DOHH2 (cell line): ENCODE results near the gene RIPK1.

Experiments
- H3F3A ChIP-seq: fragments of 200-600 bp; sonication (generic), shearing (Covaris generic); 2 replicates; pipeline ENCODE4 v1.6.0; 2016; ENCODE audit warnings: antibody characterized with exemption, mild to moderate bottlenecking; ENCODE audit not compliant: control insufficient read depth, insufficient read depth
- H3K27ac ChIP-seq: fragments of 200-600 bp; sonication (generic); 2 replicates; pipeline ENCODE4 v1.5.1; 2014; ENCODE audit warnings: low read depth, mild to moderate bottlenecking, low read length, moderate library complexity
- H3K27me3 ChIP-seq: fragments of 200-600 bp; sonication (generic); 2 replicates; pipeline ENCODE4 v1.6.1; 2014; ENCODE audit warnings: mild to moderate bottlenecking, low read length, mixed read lengths; ENCODE audit not compliant: control insufficient read depth
- H3K36me3 ChIP-seq: fragments of 200-600 bp; sonication (generic); 2 replicates; pipeline ENCODE4 v1.6.1; 2014; ENCODE audit warnings: mild to moderate bottlenecking, low read length, moderate library complexity, mixed read lengths; ENCODE audit not compliant: control insufficient read depth
- H3K4me1 ChIP-seq: fragments of 200-600 bp; sonication (generic); 2 replicates; pipeline ENCODE4 v1.6.1; 2014; ENCODE audit warnings: mild to moderate bottlenecking, low read length, mixed read lengths; ENCODE audit not compliant: control insufficient read depth
- H3K4me2 ChIP-seq: fragments of 200-600 bp; sonication (generic); 2 replicates; pipeline ENCODE4 v1.6.0; 2014; ENCODE audit warnings: mild to moderate bottlenecking, low read length, moderate library complexity
- H3K4me3 ChIP-seq: fragments of 200-600 bp; sonication (generic); 2 replicates; pipeline ENCODE4 v1.5.1; 2014; ENCODE audit warnings: mild to moderate bottlenecking, low read length, mixed read lengths
- H3K79me2 ChIP-seq: fragments of 200-600 bp; sonication (generic); 2 replicates; pipeline ENCODE4 v1.6.1; 2014; ENCODE audit warnings: mild to moderate bottlenecking, low read length, mixed read lengths; ENCODE audit not compliant: control insufficient read depth
- H3K9me2 ChIP-seq: fragments of 200-600 bp; sonication (generic); replicated peaks from 2 replicates; pipeline ENCODE4 v1.6.1; 2014; ENCODE audit warnings: mild to moderate bottlenecking, low read length, mixed read lengths; ENCODE audit not compliant: control insufficient read depth
- H3K9me3 ChIP-seq: fragments of 200-600 bp; sonication (generic); 2 replicates; pipeline ENCODE4 v1.6.1; 2014; ENCODE audit warnings: antibody characterized with exemption, low read length, mixed read lengths; ENCODE audit not compliant: control insufficient read depth, insufficient read depth
- H4K20me1 ChIP-seq: fragments of 200-600 bp; sonication (generic); 2 replicates; pipeline ENCODE4 v1.6.0; 2014; ENCODE audit warnings: low read depth, mild to moderate bottlenecking, antibody characterized with exemption, low read length, moderate library complexity; ENCODE audit not compliant: control insufficient read depth, insufficient read depth
- CTCF ChIP-seq: fragments of 200-600 bp; sonication (generic); IDR thresholded peaks from one replicate; pipeline ENCODE4 v1.5.1; 2014; ENCODE audit warnings: antibody characterized with exemption, mild to moderate bottlenecking, low read depth, low read length; ENCODE audit not compliant: poor library complexity, severe bottlenecking
- EZH2phosphoT487 ChIP-seq: fragments of 200-600 bp; sonication (generic); IDR thresholded peaks from 2 replicates; pipeline ENCODE4 v1.6.1; 2017; ENCODE audit warnings: borderline replicate concordance, mild to moderate bottlenecking, antibody characterized with exemption, low read length, moderate library complexity, mixed read lengths

The RIPK1 gene

GRCh38 chr6:3073382-3073781 lies 5.1 kb downstream of the RIPK1 start:
- Histone ChIP-seq H3K4me2 (peak overlapping the region; percentile 46; the same call in 1 of the 2 replicates), H3K36me3 (peaks cover 33% of the 10 kb centered on the region), H3K4me1 (peaks cover 72% of the 10 kb centered on the region), H3K79me2 (peaks cover 81% of the 10 kb centered on the region), H4K20me1 (no peaks in the 10 kb centered on the region), H3K27me3 (no peaks in the 10 kb centered on the region), H3K9me3 (no peaks in the 10 kb centered on the region), H3K9me2 (no peaks in the 10 kb centered on the region), H3K4me3 (no peak overlapping the region), H3F3A (peaks cover 21% of the 10 kb centered on the region), H3K27ac (no peak overlapping the region)
- TF ChIP-seq CTCF (no peak), EZH2phosphoT487 (no peak)

GRCh38 chr6:3075772-3076113 lies 7.4 kb downstream of the RIPK1 start:
- H3K27me3 ChIP-seq, result no peaks in the 10 kb centered on the region
- peak overlapping the region; percentile 60 for H3K27ac ChIP-seq

GRCh38 chr6:3076320-3076719 lies 8.0 kb downstream of the RIPK1 start:
- H3K79me2 ChIP-seq, result peaks cover 57% of the 10 kb centered on the region
- H3K9me3 ChIP-seq, result no peaks in the 10 kb centered on the region
- no peak overlapping the region for H3K4me3 ChIP-seq
- H3K36me3 ChIP-seq, result peaks cover 46% of the 10 kb centered on the region
- peak overlapping the region; percentile 60 for H3K27ac ChIP-seq
- H3K4me2 ChIP-seq, result peak overlapping the region; percentile 73
- TF ChIP-seq CTCF, result no peak
- TF ChIP-seq EZH2phosphoT487, result no peak
- H3K4me1 ChIP-seq, result peaks cover 58% of the 10 kb centered on the region
- peaks cover 13% of the 10 kb centered on the region for H3F3A ChIP-seq
- no peaks in the 10 kb centered on the region for H3K9me2 ChIP-seq
- H3K27me3 ChIP-seq, result no peaks in the 10 kb centered on the region
- H4K20me1 ChIP-seq, result no peaks in the 10 kb centered on the region

More at GRCh38 chr6:3075772-3076113, 7.4 kb downstream of the RIPK1 start:
- peak overlapping the region; percentile 56 for H3K4me3 ChIP-seq
- peaks cover 44% of the 10 kb centered on the region for H3K36me3 ChIP-seq
- peaks cover 64% of the 10 kb centered on the region for H3K4me1 ChIP-seq
- H3K79me2 ChIP-seq, result peaks cover 62% of the 10 kb centered on the region
- no peaks in the 10 kb centered on the region for H3K9me3 ChIP-seq
- no peaks in the 10 kb centered on the region for H3K9me2 ChIP-seq
- no peaks in the 10 kb centered on the region for H4K20me1 ChIP-seq
- H3K4me2 ChIP-seq, result peak overlapping the region; percentile 73
- H3F3A ChIP-seq, result peaks cover 19% of the 10 kb centered on the region
- no peak for TF ChIP-seq CTCF
- TF ChIP-seq EZH2phosphoT487, result no peak
